NCI-H2171 treated with DMSO at 0.1 percent for 48 hours (cell line): ENCODE measurements around the gene GOT1.
A peak's percentile ranks its signal among the peaks of the same experiment; 100 is the strongest.

Experiments
- DNase-seq: peaks from one replicate; lab custom pipeline; 2025; lab: John Stamatoyannopoulos, UW

GOT1 gene

GRCh38 chr10:99430451-99431189 lies at the start of gene GOT1:
TSS of gene GOT1 (minus strand) at chr10:99430624. CDS start at chr10:99430565, 59 bp downstream.
- DNase-seq, result peak; percentile 95

GRCh38 chr10:99470327-99470726 lies 39.9 kb upstream of the GOT1 start:
- DNase-seq, result no peak

GRCh38 chr10:99467236-99467999 lies 37.0 kb upstream of the GOT1 start:
- no peak for DNase-seq

GRCh38 chr10:99466632-99467223 lies 36.3 kb upstream of the GOT1 start:
- no peak for DNase-seq

GRCh38 chr10:99461230-99461629 lies 30.8 kb upstream of the GOT1 start:
- DNase-seq, result no peak

- DNase-seq, result no peak
Observed at GRCh38 chr10:99460070-99460469, 29.6 kb upstream of the GOT1 start.

- no peak for DNase-seq
Observed at GRCh38 chr10:99459217-99459616, 28.8 kb upstream of the GOT1 start.

GRCh38 chr10:99457813-99458212 lies 27.4 kb upstream of the GOT1 start:
- no peak for DNase-seq

GRCh38 chr10:99456931-99457288 lies 26.5 kb upstream of the GOT1 start:
- DNase-seq, result no peak

GRCh38 chr10:99456207-99456930 lies 25.9 kb upstream of the GOT1 start:
- DNase-seq, result no peak

GRCh38 chr10:99451981-99452380 lies 21.6 kb upstream of the GOT1 start:
- DNase-seq, result no peak

GRCh38 chr10:99451499-99451788 lies 21.0 kb upstream of the GOT1 start:
- DNase-seq, result no peak

GRCh38 chr10:99450624-99451498 lies 20.4 kb upstream of the GOT1 start:
- DNase-seq, result no peak

- no peak for DNase-seq
Observed at GRCh38 chr10:99450156-99450555, 19.7 kb upstream of the GOT1 start.

- no peak for DNase-seq
Observed at GRCh38 chr10:99449023-99449422, 18.6 kb upstream of the GOT1 start.

GRCh38 chr10:99444383-99445045 lies 14.1 kb upstream of the GOT1 start:
- DNase-seq, result no peak

GRCh38 chr10:99443500-99443899 lies 13.1 kb upstream of the GOT1 start:
- DNase-seq, result no peak

GRCh38 chr10:99442394-99442793 lies 12.0 kb upstream of the GOT1 start:
- no peak for DNase-seq

GRCh38 chr10:99438890-99439289 lies 8.5 kb upstream of the GOT1 start:
- no peak for DNase-seq

GRCh38 chr10:99435986-99436638 lies 5.7 kb upstream of the GOT1 start:
- peak; percentile 48 for DNase-seq
